ENCODE measurements around the gene TNFSF4.

DNA sequence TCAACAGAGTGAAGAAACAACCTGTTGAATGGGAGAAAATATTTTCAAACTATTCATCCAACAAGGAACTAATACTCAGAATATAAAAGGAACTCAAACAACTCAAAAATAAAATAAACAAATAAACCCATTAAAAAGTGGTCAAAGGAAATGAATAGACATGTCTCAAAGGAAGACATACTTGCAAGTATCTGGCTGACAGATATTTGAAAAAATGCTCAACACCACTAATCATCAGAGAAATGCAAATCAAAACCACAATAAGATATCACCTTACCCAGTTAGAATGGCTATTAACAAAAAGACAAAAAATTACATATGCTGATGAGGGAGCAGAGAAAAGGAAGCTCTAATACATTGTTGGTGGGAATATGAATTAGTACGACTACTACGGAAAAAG lies 38.2 kb downstream of the TNFSF4 start:
- TF ChIP-seq POLR2A (IDR thresholded peaks at IDR 0.05; ENCODE audit: extremely low read depth, insufficient read length) (no peak), MYC (IDR thresholded peaks at IDR 0.05; ENCODE audit: low read depth, low read length) (no peak)
- TF ChIP-seq, protein P1, sequence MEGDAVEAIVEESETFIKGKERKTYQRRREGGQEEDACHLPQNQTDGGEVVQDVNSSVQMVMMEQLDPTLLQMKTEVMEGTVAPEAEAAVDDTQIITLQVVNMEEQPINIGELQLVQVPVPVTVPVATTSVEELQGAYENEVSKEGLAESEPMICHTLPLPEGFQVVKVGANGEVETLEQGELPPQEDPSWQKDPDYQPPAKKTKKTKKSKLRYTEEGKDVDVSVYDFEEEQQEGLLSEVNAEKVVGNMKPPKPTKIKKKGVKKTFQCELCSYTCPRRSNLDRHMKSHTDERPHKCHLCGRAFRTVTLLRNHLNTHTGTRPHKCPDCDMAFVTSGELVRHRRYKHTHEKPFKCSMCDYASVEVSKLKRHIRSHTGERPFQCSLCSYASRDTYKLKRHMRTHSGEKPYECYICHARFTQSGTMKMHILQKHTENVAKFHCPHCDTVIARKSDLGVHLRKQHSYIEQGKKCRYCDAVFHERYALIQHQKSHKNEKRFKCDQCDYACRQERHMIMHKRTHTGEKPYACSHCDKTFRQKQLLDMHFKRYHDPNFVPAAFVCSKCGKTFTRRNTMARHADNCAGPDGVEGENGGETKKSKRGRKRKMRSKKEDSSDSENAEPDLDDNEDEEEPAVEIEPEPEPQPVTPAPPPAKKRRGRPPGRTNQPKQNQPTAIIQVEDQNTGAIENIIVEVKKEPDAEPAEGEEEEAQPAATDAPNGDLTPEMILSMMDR (IDR thresholded peaks at IDR 0.05; ENCODE audit: low read depth, low read length) = no peak
